Bronchial epithelial cell (primary cell): ENCODE data around the gene KSR1. TPM values are rescaled to one million over a fixed set of nuclear protein-coding genes. Genes with fewer than 3 reads are reported as not detected.

Experiments used
- DNase-seq: peaks from one replicate; pipeline ENCODE4 v3.0.0-alpha.2; 2010; ENCODE audit warnings: low read depth
- FAIRE-seq: peaks from 2 replicates; lab custom pipeline; 2011; peaks lifted over from hg19 to GRCh38; lab: Jason Lieb, UNC
- H3K27me3 ChIP-seq: 2 replicates; pipeline ENCODE4 v1.5.1; 2011; ENCODE audit warnings: low read length; ENCODE audit not compliant: control insufficient read depth, insufficient read depth
- H3K36me3 ChIP-seq: 2 replicates; pipeline ENCODE4 v1.5.1; 2011; ENCODE audit warnings: low read length; ENCODE audit not compliant: control insufficient read depth, insufficient read depth
- H3K4me3 ChIP-seq: 2 replicates; pipeline ENCODE4 v1.5.1; 2011; ENCODE audit warnings: mild to moderate bottlenecking, low read depth, low read length, control low read depth
- CTCF ChIP-seq: IDR thresholded peaks from 2 replicates; pipeline ENCODE4 v1.5.1; 2011; ENCODE audit warnings: mild to moderate bottlenecking, moderate library complexity, low read length, control low read depth, inconsistent platforms; ENCODE audit not compliant: insufficient read depth, severe bottlenecking
- total RNA-seq: library from RNA; depleted of rRNA; stranded (reverse); fragments of >200 nt; gene quantifications from 2 replicates; pipeline ENCODE4 v1.2.1, GENCODE V29; 2014

The KSR1 gene
- total RNA-seq, 1 donor from 2014 or later, result 0.53 TPM

- DNase-seq, result no peak
- TF ChIP-seq CTCF, result no peak
- Histone ChIP-seq H3K4me3 (no peak overlapping the region), H3K36me3 (no peaks in the 10 kb centered on the region), H3K27me3 (no peaks in the 10 kb centered on the region)
- no peak for FAIRE-seq
Observed at GRCh38 chr17:27564463-27564862, 108.2 kb downstream of the KSR1 start.

- no peak overlapping the region for H3K4me3 ChIP-seq
- DNase-seq (peak; percentile 12), FAIRE-seq (no peak)
- H3K36me3 ChIP-seq, result no peaks in the 10 kb centered on the region
- H3K27me3 ChIP-seq, result no peaks in the 10 kb centered on the region
- TF ChIP-seq CTCF, result no peak
Observed at GRCh38 chr17:27565874-27566670, 109.8 kb downstream of the KSR1 start.

GRCh38 chr17:27566671-27567562 lies 110.7 kb downstream of the KSR1 start:
- DNase-seq (no peak), FAIRE-seq (no peak)
- H3K36me3 ChIP-seq, result no peaks in the 10 kb centered on the region
- no peak overlapping the region for H3K4me3 ChIP-seq
- no peak for TF ChIP-seq CTCF
- H3K27me3 ChIP-seq, result no peaks in the 10 kb centered on the region

GRCh38 chr17:27567563-27567859 lies 111.3 kb downstream of the KSR1 start:
- no peak for DNase-seq
- no peak overlapping the region for H3K4me3 ChIP-seq
- H3K27me3 ChIP-seq, result no peaks in the 10 kb centered on the region
- TF ChIP-seq CTCF, result no peak
- H3K36me3 ChIP-seq, result no peaks in the 10 kb centered on the region
- FAIRE-seq, result no peak

GRCh38 chr17:27568216-27568615 lies 112.0 kb downstream of the KSR1 start:
- Histone ChIP-seq H3K4me3 (no peak overlapping the region), H3K27me3 (no peaks in the 10 kb centered on the region), H3K36me3 (no peaks in the 10 kb centered on the region)
- FAIRE-seq, result no peak
- no peak for TF ChIP-seq CTCF
- no peak for DNase-seq
